Central memory CD8-positive, alpha-beta T cell (primary cell): ENCODE measurements around the gene GOLGA8B.
A peak's percentile ranks its signal among the peaks of the same experiment; 100 is the strongest.

Source experiments
- ATAC-seq: fragments of 150-1000 bp; cut with Tn5 transposase; replicated peaks from 2 replicates; pipeline ENCODE4 v1.10.0; 2022; ENCODE audit warnings: mild to moderate bottlenecking, moderate FRiP score, moderate number of reproducible peaks; ENCODE audit not compliant: poor library complexity, severe bottlenecking; ENCODE audit errors: extremely low read depth
- DNase-seq, 2 donors: peaks; one replicate each; pipeline ENCODE4 v3.0.0; 2021; ENCODE audit warnings: low spot score in 2 of 2
- H3K27ac Mint-ChIP-seq: one replicate; pipeline ENCODE4 v1.8.0; 2022; ENCODE audit warnings: low read depth, mild to moderate bottlenecking, moderate library complexity, mixed read lengths
- H3K27me3 Mint-ChIP-seq: one replicate; pipeline ENCODE4 v1.8.0; 2022; ENCODE audit warnings: mixed read lengths
- H3K36me3 Mint-ChIP-seq: one replicate; pipeline ENCODE4 v1.8.0; 2022; ENCODE audit warnings: mild to moderate bottlenecking, moderate library complexity, mixed read lengths; ENCODE audit not compliant: insufficient read depth
- H3K4me1 Mint-ChIP-seq: one replicate; pipeline ENCODE4 v1.8.0; 2022; ENCODE audit warnings: mixed read lengths
- H3K4me3 Mint-ChIP-seq: one replicate; pipeline ENCODE4 v1.8.0; 2022; ENCODE audit warnings: mild to moderate bottlenecking, moderate library complexity, mixed read lengths
- H3K9me3 Mint-ChIP-seq: one replicate; pipeline ENCODE4 v1.8.0; 2022; ENCODE audit warnings: mixed read lengths

Gene GOLGA8B

DNA sequence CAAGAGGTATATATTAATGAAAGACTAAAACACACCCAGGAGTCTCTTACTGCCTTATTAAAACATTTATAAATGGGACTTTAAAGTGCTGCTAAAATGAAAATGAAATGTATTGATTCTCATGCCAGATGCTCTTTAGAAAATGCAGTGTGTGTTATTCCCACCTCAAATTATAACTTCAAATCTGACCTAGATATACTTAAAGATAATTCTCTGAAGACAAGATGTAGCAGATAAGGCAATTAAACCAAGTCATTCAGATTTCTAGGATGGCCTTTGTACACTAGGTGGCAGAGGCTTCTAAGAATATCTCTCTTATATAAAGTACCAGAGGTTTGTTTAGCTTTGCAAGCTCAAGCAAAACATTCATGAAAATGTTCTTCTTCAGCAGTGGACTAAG, 26.9 kb upstream of the GOLGA8B start:
- Mint-ChIP-seq H3K36me3 (peaks cover 2% of the 10 kb centered on the region), H3K4me1 (no peaks in the 10 kb centered on the region), H3K27ac (no peak overlapping the region), H3K4me3 (no peak overlapping the region), H3K9me3 (no peaks in the 10 kb centered on the region), H3K27me3 (peaks cover 62% of the 10 kb centered on the region)
- DNase-seq (no peak), ATAC-seq (no peak)

DNA sequence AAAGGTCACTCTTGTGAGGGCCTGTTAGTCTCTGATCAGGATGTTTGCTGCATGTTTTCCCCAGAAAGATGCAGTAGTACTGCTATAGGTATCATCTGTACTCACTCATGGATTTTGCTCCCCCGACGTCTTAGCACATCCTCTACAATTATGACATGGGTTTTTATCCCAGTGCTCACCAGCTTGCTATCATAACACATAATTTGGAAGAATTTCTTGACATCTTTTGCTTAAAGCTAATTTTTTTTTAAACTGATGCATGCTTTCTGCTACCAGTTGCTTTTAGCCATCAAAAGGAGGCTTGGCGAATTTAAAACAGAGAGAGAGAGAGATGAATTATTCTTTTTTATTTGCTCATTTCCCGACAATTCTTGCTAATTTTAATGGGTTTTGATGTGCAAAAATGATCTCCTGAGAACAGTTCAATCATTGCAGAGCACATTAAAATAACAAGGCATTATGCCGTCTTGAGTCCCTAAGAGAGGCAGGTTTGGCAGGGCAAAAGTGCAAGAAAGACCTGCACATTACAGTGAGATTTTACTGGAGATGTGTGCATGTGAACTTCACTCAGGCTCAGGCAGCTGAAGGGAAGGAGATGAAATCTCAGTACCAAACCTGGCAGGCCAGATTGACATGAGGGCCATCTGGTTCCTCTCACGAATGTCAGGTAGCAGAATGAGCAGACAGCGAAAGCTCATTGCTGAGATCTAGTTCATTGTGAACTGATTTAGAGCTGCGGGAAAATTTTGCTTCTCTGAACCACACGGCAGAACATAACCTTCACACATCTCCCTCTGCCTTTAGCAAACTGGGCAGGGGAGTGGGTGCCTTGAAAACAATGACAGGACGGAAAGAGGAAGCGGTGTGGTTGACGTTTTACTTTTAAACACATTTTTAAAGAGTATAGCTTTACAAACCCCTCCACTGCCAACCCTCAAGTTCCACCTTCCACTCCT, 25.9 kb upstream of the GOLGA8B start:
- H3K9me3 Mint-ChIP-seq: no peaks in the 10 kb centered on the region
- no peaks in the 10 kb centered on the region for H3K4me1 Mint-ChIP-seq
- no peak overlapping the region for H3K27ac Mint-ChIP-seq
- peaks cover 61% of the 10 kb centered on the region for H3K27me3 Mint-ChIP-seq
- ATAC-seq (peak; percentile 36), DNase-seq (no peak)
- H3K4me3 Mint-ChIP-seq: no peak overlapping the region
- H3K36me3 Mint-ChIP-seq: peaks cover 2% of the 10 kb centered on the region

DNA sequence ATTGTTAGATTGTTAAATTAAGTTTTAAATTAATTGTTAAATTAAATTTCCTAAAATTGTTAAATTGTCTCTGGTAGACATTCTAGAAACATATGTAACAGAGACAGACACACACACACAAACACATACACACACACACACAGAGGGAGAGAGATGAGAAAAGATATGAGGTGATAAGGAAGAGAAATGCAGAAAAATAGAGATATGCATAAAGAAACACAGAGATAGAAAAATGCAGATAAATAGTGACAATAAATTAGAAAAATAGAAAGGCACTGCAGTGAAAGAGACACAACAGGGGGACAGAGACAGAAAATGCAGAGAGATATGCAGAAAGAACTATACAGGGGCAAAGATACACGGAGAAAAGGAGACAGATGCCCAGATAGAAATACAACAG, 25.1 kb upstream of the GOLGA8B start:
- H3K27me3 Mint-ChIP-seq: peaks cover 64% of the 10 kb centered on the region
- H3K27ac Mint-ChIP-seq: no peak overlapping the region
- DNase-seq: no peak

DNA sequence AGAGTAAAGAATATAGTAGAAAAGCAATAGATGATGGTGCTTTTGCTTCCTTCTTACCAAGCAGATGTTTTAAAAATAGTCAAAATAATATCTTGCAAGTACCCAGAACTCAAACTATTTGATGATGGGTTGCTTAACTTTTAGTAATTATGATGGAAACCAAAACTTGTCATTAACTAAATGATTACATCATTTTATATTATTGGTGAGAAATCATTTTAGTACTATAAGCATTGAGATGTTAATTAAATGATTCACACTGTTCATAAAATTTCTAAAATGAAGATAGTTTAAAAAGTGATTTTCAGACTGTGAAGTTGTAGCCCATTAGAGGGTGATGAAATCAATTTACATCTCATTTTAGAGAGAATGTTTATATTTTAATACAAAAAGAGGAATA, 24.4 kb upstream of the GOLGA8B start:
- H3K36me3 Mint-ChIP-seq: peaks cover 2% of the 10 kb centered on the region
- H3K9me3 Mint-ChIP-seq: no peaks in the 10 kb centered on the region
- DNase-seq (no peak), ATAC-seq (no peak)
- no peak overlapping the region for H3K27ac Mint-ChIP-seq
- H3K4me3 Mint-ChIP-seq: no peak overlapping the region
- no peaks in the 10 kb centered on the region for H3K4me1 Mint-ChIP-seq
- peaks cover 64% of the 10 kb centered on the region for H3K27me3 Mint-ChIP-seq

More for the DNA sequence above, 25.1 kb upstream of the GOLGA8B start:
- peaks cover 2% of the 10 kb centered on the region for H3K36me3 Mint-ChIP-seq
- ATAC-seq: no peak
- H3K4me1 Mint-ChIP-seq: no peaks in the 10 kb centered on the region
- no peak overlapping the region for H3K4me3 Mint-ChIP-seq
- no peaks in the 10 kb centered on the region for H3K9me3 Mint-ChIP-seq

DNA sequence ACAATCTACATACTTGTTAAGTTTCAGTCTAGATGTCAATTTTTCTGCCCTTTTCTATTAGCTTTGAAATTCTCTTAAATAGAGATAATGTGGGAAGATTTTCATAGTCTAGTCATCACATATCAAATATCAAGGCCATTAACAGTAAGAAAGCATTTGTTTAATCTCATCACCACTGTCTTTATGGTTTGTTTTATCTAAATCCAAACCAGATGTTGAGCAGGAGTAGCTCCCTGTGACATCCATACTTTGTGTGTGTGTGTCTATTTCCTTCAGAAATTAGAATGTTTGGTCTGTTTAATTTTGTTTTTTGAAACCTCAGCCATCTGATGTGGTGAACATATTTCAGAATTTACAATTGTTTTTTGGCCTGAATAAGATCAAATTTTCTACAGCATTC, 23.1 kb upstream of the GOLGA8B start:
- peaks cover 64% of the 10 kb centered on the region for H3K27me3 Mint-ChIP-seq
- DNase-seq: no peak
- no peak for ATAC-seq
- no peaks in the 10 kb centered on the region for H3K4me1 Mint-ChIP-seq
- peaks cover 2% of the 10 kb centered on the region for H3K36me3 Mint-ChIP-seq
- H3K4me3 Mint-ChIP-seq: no peak overlapping the region
- H3K27ac Mint-ChIP-seq: no peak overlapping the region
- no peaks in the 10 kb centered on the region for H3K9me3 Mint-ChIP-seq

DNA sequence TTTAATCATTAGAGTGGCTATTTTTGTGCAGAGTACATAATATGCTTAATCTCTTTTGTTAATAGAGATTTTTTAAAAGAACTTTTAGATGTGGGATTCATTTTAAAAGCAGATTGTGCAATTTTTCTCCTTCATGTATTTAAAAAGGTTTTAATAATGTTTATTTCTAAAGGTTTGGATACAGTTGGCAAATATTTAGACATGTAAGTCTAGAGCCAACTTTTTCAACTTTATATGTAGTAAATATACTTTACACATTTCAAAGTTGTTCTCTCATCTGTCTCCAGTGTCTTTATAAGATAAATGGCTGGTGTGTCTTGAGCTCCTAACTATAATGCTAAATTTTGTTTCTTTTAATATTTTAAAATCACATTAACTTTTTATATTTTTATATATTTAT, 22.7 kb upstream of the GOLGA8B start:
- no peaks in the 10 kb centered on the region for H3K4me1 Mint-ChIP-seq
- no peak for ATAC-seq
- H3K27me3 Mint-ChIP-seq: peaks cover 62% of the 10 kb centered on the region
- no peak overlapping the region for H3K4me3 Mint-ChIP-seq
- H3K27ac Mint-ChIP-seq: no peak overlapping the region
- H3K9me3 Mint-ChIP-seq: no peaks in the 10 kb centered on the region
- H3K36me3 Mint-ChIP-seq: peaks cover 2% of the 10 kb centered on the region
- DNase-seq: no peak

DNA sequence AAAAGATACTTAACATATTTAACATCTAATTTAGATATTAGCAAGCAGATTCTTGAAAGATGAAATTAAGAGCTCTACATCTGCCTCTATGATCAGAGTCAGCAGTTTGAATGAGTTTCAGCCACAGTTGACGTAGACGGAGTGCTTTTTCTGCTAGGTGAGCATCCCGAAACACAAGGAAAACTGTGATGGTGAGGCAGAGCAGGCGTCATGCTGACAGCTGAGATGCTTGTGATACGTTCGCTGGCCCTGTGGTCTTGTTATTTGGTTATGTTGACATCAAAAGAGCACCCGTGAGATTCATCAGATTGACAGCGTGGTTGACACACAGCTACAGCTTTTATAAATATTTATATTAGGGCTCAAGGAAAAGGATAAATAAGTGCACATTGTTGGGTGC, 19.6 kb upstream of the GOLGA8B start:
- no peak for ATAC-seq
- Mint-ChIP-seq H3K27ac (no peak overlapping the region), H3K4me1 (no peaks in the 10 kb centered on the region), H3K4me3 (no peak overlapping the region), H3K9me3 (no peaks in the 10 kb centered on the region), H3K36me3 (no peaks in the 10 kb centered on the region), H3K27me3 (peaks cover 71% of the 10 kb centered on the region)
- no peak for DNase-seq

DNA sequence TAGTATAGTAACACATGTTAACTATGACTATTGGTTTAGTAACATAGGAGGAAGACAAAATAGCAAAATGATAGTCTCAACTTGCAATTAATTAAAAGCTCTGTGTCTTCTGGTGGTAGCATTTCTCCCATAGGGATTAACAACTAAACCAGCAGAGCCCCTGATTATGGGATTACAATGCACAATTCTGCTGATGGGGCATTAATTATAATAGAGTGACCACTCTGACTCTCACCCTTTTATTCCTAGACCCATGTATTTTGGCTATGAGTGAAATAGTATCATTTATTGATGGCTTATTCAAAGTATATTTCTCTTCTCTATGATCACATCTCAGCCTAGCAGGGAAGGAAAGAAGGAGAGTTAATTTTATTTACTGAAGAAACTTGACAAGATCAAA, 17.5 kb upstream of the GOLGA8B start:
- DNase-seq (no peak), ATAC-seq (no peak)
- no peaks in the 10 kb centered on the region for H3K9me3 Mint-ChIP-seq
- no peak overlapping the region for H3K4me3 Mint-ChIP-seq
- peaks cover 68% of the 10 kb centered on the region for H3K27me3 Mint-ChIP-seq
- no peaks in the 10 kb centered on the region for H3K36me3 Mint-ChIP-seq
- H3K27ac Mint-ChIP-seq: no peak overlapping the region
- H3K4me1 Mint-ChIP-seq: no peaks in the 10 kb centered on the region

DNA sequence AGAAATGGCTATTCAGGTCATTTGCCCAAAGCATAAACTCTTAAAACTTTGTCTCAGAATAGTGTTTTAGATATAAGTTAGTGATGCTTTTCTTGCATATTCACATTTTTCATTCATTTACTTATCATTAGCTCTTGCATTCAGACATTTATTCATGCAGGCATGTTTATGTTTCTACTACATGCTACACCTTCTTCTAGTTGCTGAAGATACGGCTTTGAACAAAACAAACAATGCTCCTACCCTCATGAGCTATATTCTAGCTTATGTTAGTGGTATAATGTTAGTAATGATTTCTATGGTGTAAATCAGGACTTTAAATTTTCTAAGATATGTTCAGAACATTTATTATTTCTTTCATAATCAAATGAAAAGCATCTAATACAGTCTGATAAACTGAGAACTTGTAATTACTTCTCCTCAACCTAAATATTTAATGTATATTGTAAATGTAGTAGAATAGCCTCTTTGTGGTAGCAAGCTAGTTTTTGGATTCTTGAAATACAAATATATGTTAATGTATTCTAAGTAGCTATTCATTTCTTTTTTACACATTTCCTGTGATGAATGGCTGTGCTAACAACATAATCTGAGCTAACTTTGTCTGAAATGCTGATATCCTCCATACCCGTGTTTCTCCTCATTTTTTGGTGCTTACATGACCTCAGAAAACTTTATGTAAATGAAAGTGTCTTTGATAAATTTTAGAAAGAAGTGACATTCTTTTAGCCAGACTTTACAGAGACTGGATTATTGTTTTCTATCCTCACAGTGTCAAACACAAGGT, 15.5 kb upstream of the GOLGA8B start:
- no peaks in the 10 kb centered on the region for H3K4me1 Mint-ChIP-seq
- ATAC-seq (no peak), DNase-seq (no peak)
- H3K27ac Mint-ChIP-seq: no peak overlapping the region
- H3K9me3 Mint-ChIP-seq: no peaks in the 10 kb centered on the region
- no peaks in the 10 kb centered on the region for H3K36me3 Mint-ChIP-seq
- peaks cover 58% of the 10 kb centered on the region for H3K27me3 Mint-ChIP-seq
- H3K4me3 Mint-ChIP-seq: no peak overlapping the region

DNA sequence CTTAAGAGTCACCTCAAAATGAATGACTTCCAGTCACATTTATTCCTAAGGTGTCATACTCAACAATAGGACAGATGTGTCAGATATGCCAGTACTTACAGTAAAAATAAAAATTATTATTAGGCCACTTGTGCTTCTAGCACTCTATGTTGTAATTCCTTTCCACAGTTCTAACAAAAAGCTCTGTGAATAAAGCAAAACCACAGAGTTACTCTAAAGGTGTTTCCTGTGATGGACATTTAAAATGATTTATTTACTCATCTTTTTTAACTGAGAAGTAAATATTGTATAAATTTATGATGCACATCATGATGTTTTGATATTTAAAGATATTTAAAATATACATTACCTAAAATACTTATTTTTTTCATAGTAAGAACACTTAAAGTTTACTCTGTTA, 13.9 kb upstream of the GOLGA8B start:
- Mint-ChIP-seq H3K4me3 (no peak overlapping the region), H3K27ac (no peak overlapping the region), H3K9me3 (no peaks in the 10 kb centered on the region), H3K36me3 (no peaks in the 10 kb centered on the region), H3K27me3 (peaks cover 57% of the 10 kb centered on the region), H3K4me1 (no peaks in the 10 kb centered on the region)
- ATAC-seq: no peak
- DNase-seq: no peak

DNA sequence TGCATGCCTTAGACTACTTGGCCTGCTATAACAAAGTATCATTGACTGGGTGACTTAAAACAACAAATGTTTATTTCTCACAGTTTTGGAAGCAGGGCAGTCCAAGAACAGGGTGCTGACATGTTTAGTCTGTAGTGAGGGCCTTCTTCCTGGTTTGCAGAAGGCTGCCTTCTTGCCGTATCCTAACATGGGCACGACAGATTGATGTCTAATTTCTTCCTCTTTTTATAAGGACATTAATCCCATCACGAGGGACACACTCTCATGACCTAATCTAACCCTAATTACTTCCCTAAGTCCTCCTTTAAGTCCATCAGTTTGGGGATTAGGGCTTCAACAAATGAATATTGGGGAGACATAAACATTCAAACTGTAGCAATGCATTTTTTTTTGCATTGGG, 10.9 kb upstream of the GOLGA8B start:
- no peak overlapping the region for H3K27ac Mint-ChIP-seq
- ATAC-seq (no peak), DNase-seq (no peak)
- H3K4me3 Mint-ChIP-seq: no peak overlapping the region
- H3K36me3 Mint-ChIP-seq: no peaks in the 10 kb centered on the region
- no peaks in the 10 kb centered on the region for H3K9me3 Mint-ChIP-seq
- H3K27me3 Mint-ChIP-seq: peaks cover 47% of the 10 kb centered on the region
- H3K4me1 Mint-ChIP-seq: no peaks in the 10 kb centered on the region

DNA sequence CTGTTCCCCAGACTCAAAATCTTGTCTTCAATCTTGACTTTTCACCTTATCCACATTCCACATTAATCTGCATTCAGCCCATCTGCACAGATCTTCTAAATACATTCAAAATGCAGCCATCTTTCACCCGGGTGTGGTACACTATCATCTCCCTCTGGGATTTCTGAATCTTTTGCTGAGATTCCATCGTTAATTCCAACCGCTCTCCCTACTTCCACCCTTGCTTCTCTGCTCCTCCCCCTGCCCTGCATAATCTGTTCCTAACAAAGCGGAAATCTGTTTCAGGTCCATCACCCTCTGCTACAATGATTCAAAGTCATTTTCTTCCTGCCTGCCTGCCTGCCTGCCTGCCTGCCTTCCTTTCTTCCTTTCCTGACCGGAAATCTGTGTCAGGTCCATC, 7.9 kb upstream of the GOLGA8B start:
- peaks cover 5% of the 10 kb centered on the region for H3K4me1 Mint-ChIP-seq
- ATAC-seq (no peak), DNase-seq (no peak)
- H3K36me3 Mint-ChIP-seq: no peaks in the 10 kb centered on the region
- no peaks in the 10 kb centered on the region for H3K9me3 Mint-ChIP-seq
- no peak overlapping the region for H3K27ac Mint-ChIP-seq
- H3K4me3 Mint-ChIP-seq: no peak overlapping the region
- H3K27me3 Mint-ChIP-seq: peaks cover 31% of the 10 kb centered on the region
